Measurements from ENCODE around the gene CAPN10. TPM values are rescaled to one million over a fixed set of nuclear protein-coding genes. Genes with fewer than 3 reads are reported as not detected.

Gene CAPN10
- total RNA-seq, 4 donors from 2014 or later = 2.8 to 39.6 (median 21.6) TPM

- DNase-seq = peak in 1 of 2 donors; percentile 6
- TF ChIP-seq CTCF (IDR thresholded peaks at IDR 0.05) (no peak), POLR2A (IDR thresholded peaks at IDR 0.05) (no peak)
- intact Hi-C loops (cut with DNase I; ENCODE audit: low total_unique reads) = no loop called here
- H3K27me3 ChIP-seq = no peaks in the 10 kb centered on the region
- H3K4me1 ChIP-seq = no peaks in the 10 kb centered on the region
- H3K9me3 ChIP-seq = no peaks in the 10 kb centered on the region
- no peaks in the 10 kb centered on the region for H3K36me3 ChIP-seq
- H3K27ac ChIP-seq = no peak overlapping the region
- no peak overlapping the region for H3K4me3 ChIP-seq
Observed at GRCh38 chr2:240628808-240629618, 42.5 kb downstream of the CAPN10 start.

DNA sequence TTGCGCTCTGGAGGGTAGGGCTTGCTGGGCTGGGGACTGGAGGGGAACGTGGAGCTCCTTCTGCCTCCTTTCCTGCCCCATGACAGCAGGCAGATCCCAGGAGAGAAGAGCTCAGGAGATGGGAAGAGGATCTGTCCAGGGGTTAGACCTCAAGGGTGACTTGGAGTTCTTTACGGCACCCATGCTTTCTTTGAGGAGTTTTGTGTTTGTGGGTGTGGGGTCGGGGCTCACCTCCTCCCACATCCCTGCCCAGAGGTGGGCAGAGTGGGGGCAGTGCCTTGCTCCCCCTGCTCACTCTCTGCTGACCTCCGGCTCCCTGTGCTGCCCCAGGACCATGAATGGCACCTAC, 43.1 kb downstream of the CAPN10 start:
- no peaks in the 10 kb centered on the region for H3K27me3 ChIP-seq
- TF ChIP-seq CTCF (IDR thresholded peaks at IDR 0.05) = no peak
- TF ChIP-seq POLR2A (IDR thresholded peaks at IDR 0.05) = no peak
- DNase-seq = no peak
- no peaks in the 10 kb centered on the region for H3K36me3 ChIP-seq
- H3K9me3 ChIP-seq = no peaks in the 10 kb centered on the region
- H3K4me3 ChIP-seq = no peak overlapping the region
- no peak overlapping the region for H3K27ac ChIP-seq
- intact Hi-C loops (cut with DNase I; ENCODE audit: low total_unique reads) = no loop called here
- no peaks in the 10 kb centered on the region for H3K4me1 ChIP-seq

- no peak overlapping the region for H3K27ac ChIP-seq
- intact Hi-C loops (cut with DNase I; ENCODE audit: low total_unique reads) = no loop called here
- TF ChIP-seq POLR2A (IDR thresholded peaks at IDR 0.05) = no peak
- TF ChIP-seq CTCF (IDR thresholded peaks at IDR 0.05) = no peak
- no peaks in the 10 kb centered on the region for H3K9me3 ChIP-seq
- no peaks in the 10 kb centered on the region for H3K4me1 ChIP-seq
- H3K27me3 ChIP-seq = no peaks in the 10 kb centered on the region
- no peaks in the 10 kb centered on the region for H3K36me3 ChIP-seq
- DNase-seq = peak; percentile 7 to 10
- no peak overlapping the region for H3K4me3 ChIP-seq
Observed at GRCh38 chr2:240629968-240630770, 43.6 kb downstream of the CAPN10 start.

- no peak for DNase-seq
- no peaks in the 10 kb centered on the region for H3K9me3 ChIP-seq
- intact Hi-C loops (cut with DNase I; ENCODE audit: low total_unique reads) = no loop called here
- H3K27me3 ChIP-seq = no peaks in the 10 kb centered on the region
- no peaks in the 10 kb centered on the region for H3K4me1 ChIP-seq
- H3K4me3 ChIP-seq = no peak overlapping the region
- no peak overlapping the region for H3K27ac ChIP-seq
- TF ChIP-seq POLR2A (IDR thresholded peaks at IDR 0.05) (no peak), CTCF (IDR thresholded peaks at IDR 0.05) (no peak)
- H3K36me3 ChIP-seq = no peaks in the 10 kb centered on the region
Observed at GRCh38 chr2:240630771-240631547, 44.4 kb downstream of the CAPN10 start.

All from uterus (tissue), 4 donors.